K562 (cell line): ENCODE results near the gene FRMD4B. TPM values are rescaled to one million over a fixed set of nuclear protein-coding genes. Genes with fewer than 3 reads are reported as not detected.

Source experiments
- ATAC-seq: fragments of 200-7000 bp; cut with Tn5 transposase; 3 replicates; pipeline ENCODE4 v1.9.1; 2020; ENCODE audit warnings: moderate library complexity
- BruUV-seq: library from RNA; stranded (reverse); fragments of 400-500 nt; replicated peaks from 2 replicates; lab custom pipeline; 2021; lab: Mats Ljungman, UMichigan
- CTCF ChIA-PET: fragments of 300-600 bp; formaldehyde crosslinking; extraction: SDS; loops from one replicate; lab custom pipeline; 2021; ENCODE audit warnings: low intra/inter-chr PET ratio; lab: Yijun Ruan, JAX
- POLR2A ChIA-PET: fragments of 300-600, 350-650 bp; sonication (Branson Sonifier 250); formaldehyde crosslinking; extraction: SDS; loops from one replicate; lab custom pipeline; 2021; ENCODE audit warnings: antibody characterized with exemption, inconsistent platforms; lab: Yijun Ruan, JAX
- DNase-seq, 4 experiments: peaks; one replicate each; pipeline versions ENCODE4 v3.0.0 to v3.0.0-alpha.2; 2011 to 2018; ENCODE audit warnings: low spot score in 3 of 4, mixed read lengths in 3 of 4; ENCODE audit errors: extremely low read depth in 1 of 4
- FAIRE-seq: peaks from 2 replicates; lab custom pipeline; 2011; peaks lifted over from hg19 to GRCh38; lab: Jason Lieb, UNC
- H2AFZ ChIP-seq: 2 replicates; pipeline ENCODE4 v1.6.0; 2011; ENCODE audit warnings: low read depth, low read length, control low read depth, inconsistent platforms
- H3K27ac ChIP-seq: fragments of 200-600 bp; 3 replicates; pipeline ENCODE4 v1.8.0; 2011; ENCODE audit warnings: low read depth, mild to moderate bottlenecking, control low read depth, inconsistent platforms, low read length, moderate library complexity, mixed read lengths; ENCODE audit errors: extremely low read depth
- H3K27me3 ChIP-seq, 2 experiments: fragments of 300-600 bp in 1 of 2; 2 replicates in 1 of 2; 3 replicates in 1 of 2; pipeline versions ENCODE4 v1.6.0 to v1.8.0; 2011; ENCODE audit warnings: inconsistent platforms in 2 of 2, low read length in 2 of 2, mild to moderate bottlenecking in 1 of 2, mixed read lengths in 1 of 2, moderate library complexity in 1 of 2; ENCODE audit not compliant: control insufficient read depth in 2 of 2, insufficient read depth in 2 of 2
- H3K36me3 ChIP-seq: fragments of 300-600 bp; 3 replicates; pipeline ENCODE4 v1.8.0; 2011; ENCODE audit warnings: mild to moderate bottlenecking, low read length, inconsistent platforms; ENCODE audit not compliant: control insufficient read depth, insufficient read depth
- H3K4me1 ChIP-seq, 2 experiments: fragments of 200-600 bp in 1 of 2; replicated peaks in 1 of 2; 2 replicates in 1 of 2; 3 replicates in 1 of 2; pipeline versions ENCODE4 v1.5.1 to v1.8.0; 2011; ENCODE audit warnings: inconsistent platforms in 2 of 2, low read length in 2 of 2, mild to moderate bottlenecking in 1 of 2, mixed read lengths in 1 of 2, moderate library complexity in 1 of 2; ENCODE audit not compliant: control insufficient read depth in 2 of 2, insufficient read depth in 2 of 2
- H3K4me2 ChIP-seq: 2 replicates; pipeline ENCODE4 v1.6.1; 2011; ENCODE audit warnings: low read length, control low read depth, inconsistent platforms, mixed read lengths; ENCODE audit not compliant: insufficient read depth
- H3K4me3 ChIP-seq: fragments of 200-600 bp; sonication (generic), shearing (Covaris generic); 2 replicates; pipeline ENCODE4 v1.5.1; 2016; ENCODE audit warnings: control low read depth, inconsistent platforms
- H3K79me2 ChIP-seq: fragments of 200-600 bp; 3 replicates; pipeline ENCODE4 v1.8.0; 2011; ENCODE audit warnings: low read length, inconsistent platforms; ENCODE audit not compliant: control insufficient read depth, insufficient read depth
- H3K9ac ChIP-seq, 2 experiments: 2 replicates each; pipeline versions ENCODE4 v1.6.0 to v1.6.1; 2011; ENCODE audit warnings: low read depth in 2 of 2, low read length in 2 of 2, control low read depth in 1 of 2, inconsistent platforms in 1 of 2, mild to moderate bottlenecking in 1 of 2, mixed read lengths in 1 of 2; ENCODE audit not compliant: insufficient read depth in 1 of 2
- H3K9me1 ChIP-seq: one replicate; pipeline ENCODE4 v1.6.0; 2011; ENCODE audit warnings: inconsistent platforms, mild to moderate bottlenecking, low read length, moderate library complexity; ENCODE audit not compliant: control insufficient read depth, insufficient read depth
- H3K9me3 ChIP-seq: replicated peaks from 2 replicates; pipeline ENCODE4 v1.5.1; 2011; ENCODE audit warnings: low read depth, low read length, inconsistent platforms; ENCODE audit not compliant: control insufficient read depth, insufficient read depth
- H4K20me1 ChIP-seq: replicated peaks from 2 replicates; pipeline ENCODE4 v1.6.1; 2011; ENCODE audit warnings: low read length, inconsistent platforms, mixed read lengths; ENCODE audit not compliant: control insufficient read depth, insufficient read depth
- ARID1B ChIP-seq: fragments of 450-650 bp; IDR thresholded peaks from 2 replicates; pipeline ENCODE4 v1.6.1; 2016; ENCODE audit warnings: antibody characterized with exemption, mild to moderate bottlenecking, inconsistent platforms
- ATF3 ChIP-seq, 2 experiments: fragments of 450-650 bp in 1 of 2; sonication (generic) in 1 of 2; formaldehyde crosslinking in 1 of 2; IDR thresholded peaks in 1 of 2; conservative IDR thresholded peaks in 1 of 2; 2 replicates each; pipeline versions ENCODE4 v1.6.1 to v1.8.1; 2016 to 2023; ENCODE audit warnings: mild to moderate bottlenecking in 2 of 2, moderate library complexity in 2 of 2, inconsistent platforms in 1 of 2, missing genetic modification reagents in 1 of 2
- BACH1 ChIP-seq: fragments of 200-800 bp; sonication (Bioruptor generic); IDR thresholded peaks from 2 replicates; pipeline ENCODE4 v1.6.1; 2016; ENCODE audit warnings: missing genetic modification characterization, missing compliant biosample characterization
- ETS1 ChIP-seq: conservative IDR thresholded peaks from 2 replicates; pipeline ENCODE4 v1.6.1; 2011; ENCODE audit warnings: low read depth, mild to moderate bottlenecking, low read length; ENCODE audit not compliant: control insufficient read depth
- FOXP1 ChIP-seq: sonication (generic); formaldehyde crosslinking; IDR thresholded peaks from 2 replicates; pipeline ENCODE4 v1.8.0; 2022; ENCODE audit warnings: mild to moderate bottlenecking, missing genetic modification reagents
- GATAD2B ChIP-seq: fragments of 450-650 bp; IDR thresholded peaks from 2 replicates; pipeline ENCODE4 v1.6.1; 2017; ENCODE audit warnings: mild to moderate bottlenecking, borderline replicate concordance
- GMEB1 ChIP-seq: fragments of 250-450 bp; sonication (Bioruptor Pico); IDR thresholded peaks from 2 replicates; pipeline ENCODE4 v1.4.0; 2020; ENCODE audit warnings: mild to moderate bottlenecking
- KDM4B ChIP-seq, 2 experiments: fragments of 450-650 bp in 1 of 2; sonication (generic) in 1 of 2; IDR thresholded peaks; 2 replicates each; pipeline ENCODE4 v1.6.1; 2016 to 2017; ENCODE audit warnings: borderline replicate concordance in 2 of 2, antibody characterized with exemption in 1 of 2, low read depth in 1 of 2, mild to moderate bottlenecking in 1 of 2
- NFIC ChIP-seq: fragments of 450-650 bp; IDR thresholded peaks from 2 replicates; pipeline ENCODE4 v1.6.1; 2017; ENCODE audit warnings: mild to moderate bottlenecking, inconsistent platforms
- POLR2AphosphoS5 ChIP-seq: IDR thresholded peaks from 2 replicates; pipeline ENCODE4 v1.6.1; 2011; ENCODE audit warnings: mild to moderate bottlenecking, low read depth, low read length, moderate library complexity; ENCODE audit not compliant: control insufficient read depth, insufficient read depth
- SAFB ChIP-seq: fragments of 200-400 bp; formaldehyde crosslinking; IDR thresholded peaks from 2 replicates; pipeline ENCODE4 v1.6.1; 2017; ENCODE audit warnings: low read depth, low read length, borderline replicate concordance
- ZBED1 ChIP-seq: IDR thresholded peaks from 2 replicates; pipeline ENCODE4 v1.6.1; 2014
- ZNF197 ChIP-seq: fragments of 200-800 bp; sonication (Bioruptor generic); IDR thresholded peaks from 2 replicates; pipeline ENCODE4 v1.6.1; 2016; ENCODE audit warnings: low read depth, missing genetic modification characterization, missing compliant biosample characterization
- in situ Hi-C: fragments of 300-500 bp; cut with MboI; formaldehyde crosslinking; loops from 4 replicates; pipeline ENCODE4 v1.15.0; 2018; ENCODE audit warnings: inconsistent platforms, mixed read lengths
- intact Hi-C: fragments of 100-400 bp; cut with micrococcal nuclease; formaldehyde crosslinking; loops from 2 replicates; pipeline ENCODE4 v1.14.2; 2022
- polyA plus RNA-seq, 8 experiments: library from polyadenylated mRNA; depleted of rRNA in 4 of 8; stranded (reverse) in 5 of 8; unstranded in 3 of 8; fragments of >200 nt; fragmentation: Nextera tagmentation in 2 of 8; fragmentation: Illumina TruSeq in 1 of 8; extraction: Ambion mirVana in 2 of 8; extraction: Trizol in 1 of 8; gene quantifications; 2 replicates each; pipeline versions ENCODE4 v1.2.1 to v1.2.3, GENCODE V29; 2011 to 2014; ENCODE audit warnings: inconsistent platforms in 1 of 8, missing spikeins in 1 of 8
- total RNA-seq, 7 experiments: library from RNA; depleted of rRNA in 6 of 7; stranded (reverse); fragments of >200 nt in 6 of 7; fragmentation: Illumina TruSeq in 2 of 7; extraction: Trizol in 2 of 7; gene quantifications; 2 replicates each; pipeline versions ENCODE4 v1.2.1 to v1.2.3, GENCODE V29; 2011 to 2021; ENCODE audit warnings: low replicate concordance in 1 of 7
- TF ChIP-seq, protein P1 (sequence below): sonication (generic); formaldehyde crosslinking; IDR thresholded peaks from 2 replicates; pipeline ENCODE4 v1.4.0; 2020; ENCODE audit warnings: mild to moderate bottlenecking, missing genetic modification reagents
- TF ChIP-seq, protein P2 (sequence below): fragments of 250-450 bp; sonication (Bioruptor Pico); IDR thresholded peaks from 2 replicates; pipeline ENCODE4 v1.9.0; 2021; ENCODE audit warnings: mild to moderate bottlenecking

FRMD4B gene
- total and polyA plus RNA-seq, 9 of the 15 experiments (the other 6 are each of a cell fraction or from before 2014, with no cell fraction given), result 0.03 to 0.09 (median 0.04) TPM; not detected in 3

DNA sequence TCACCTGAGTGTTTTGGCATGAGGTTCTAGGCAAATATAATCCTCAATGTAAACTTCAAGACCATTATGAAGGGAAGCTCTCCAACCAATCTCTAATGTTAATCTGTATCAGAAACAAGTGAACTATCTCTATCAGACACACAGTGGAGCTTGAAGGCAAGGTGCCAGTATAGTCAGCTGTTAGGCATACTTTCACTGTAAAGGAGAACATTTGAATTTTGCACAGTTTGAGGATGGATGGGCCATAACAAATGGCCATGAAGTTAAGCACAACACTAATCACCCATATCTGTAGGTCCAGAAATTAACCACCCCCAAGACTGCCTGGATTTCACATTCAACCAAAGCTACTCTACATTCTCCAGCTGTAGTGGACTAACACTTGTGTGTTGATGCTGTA lies 194.4 kb downstream of the FRMD4B start:
- H3K27me3 ChIP-seq, result peaks cover 0 to 5% of the 10 kb centered on the region in 2 experiments; a peak in 2 of 5 replicates
- intact Hi-C loops (no loop called here), in situ Hi-C loops (no loop called here)
- no peak overlapping the region for H3K4me3 ChIP-seq
- ATAC-seq (no peak), DNase-seq (no peak), FAIRE-seq (no peak)
- H3K9me3 ChIP-seq, result no peaks in the 10 kb centered on the region
- H2AFZ ChIP-seq, result no peak overlapping the region
- no peaks in the 10 kb centered on the region for H3K9me1 ChIP-seq
- H3K27ac ChIP-seq, result no peak overlapping the region
- H3K4me1 ChIP-seq, result no peaks in the 10 kb centered on the region
- H3K79me2 ChIP-seq, result no peaks in the 10 kb centered on the region
- BruUV-seq, result no TSS peak
- no peaks in the 10 kb centered on the region for H3K36me3 ChIP-seq
- ChIA-PET CTCF (no interaction called here), POLR2A (no interaction called here)
- no peak overlapping the region for H3K4me2 ChIP-seq
- no peaks in the 10 kb centered on the region for H4K20me1 ChIP-seq
- H3K9ac ChIP-seq, result no peak overlapping the region
- TF ChIP-seq FOXP1 (CRISPR knock-in tag) (no peak), GMEB1 (CRISPR knock-in tag) (no peak), ZNF197 (CRISPR knock-in tag) (no peak), NFIC (no peak), ETS1 (no peak), BACH1 (tag) (no peak), POLR2AphosphoS5 (no peak), KDM4B (IDR thresholded peaks at IDR 0.05; ENCODE audit: borderline replicate concordance in 2 of 2, low read depth in 1 of 2) (no peak), GATAD2B (no peak), ARID1B (no peak), ATF3 (IDR thresholded peaks at IDR 0.05) (no peak), ATF3 (CRISPR knock-in tag; conservative IDR thresholded peaks at IDR 0.05) (no peak), SAFB (no peak), ZBED1 (no peak)
- TF ChIP-seq, protein P1, sequence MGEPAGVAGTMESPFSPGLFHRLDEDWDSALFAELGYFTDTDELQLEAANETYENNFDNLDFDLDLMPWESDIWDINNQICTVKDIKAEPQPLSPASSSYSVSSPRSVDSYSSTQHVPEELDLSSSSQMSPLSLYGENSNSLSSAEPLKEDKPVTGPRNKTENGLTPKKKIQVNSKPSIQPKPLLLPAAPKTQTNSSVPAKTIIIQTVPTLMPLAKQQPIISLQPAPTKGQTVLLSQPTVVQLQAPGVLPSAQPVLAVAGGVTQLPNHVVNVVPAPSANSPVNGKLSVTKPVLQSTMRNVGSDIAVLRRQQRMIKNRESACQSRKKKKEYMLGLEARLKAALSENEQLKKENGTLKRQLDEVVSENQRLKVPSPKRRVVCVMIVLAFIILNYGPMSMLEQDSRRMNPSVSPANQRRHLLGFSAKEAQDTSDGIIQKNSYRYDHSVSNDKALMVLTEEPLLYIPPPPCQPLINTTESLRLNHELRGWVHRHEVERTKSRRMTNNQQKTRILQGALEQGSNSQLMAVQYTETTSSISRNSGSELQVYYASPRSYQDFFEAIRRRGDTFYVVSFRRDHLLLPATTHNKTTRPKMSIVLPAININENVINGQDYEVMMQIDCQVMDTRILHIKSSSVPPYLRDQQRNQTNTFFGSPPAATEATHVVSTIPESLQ, result no peak
- TF ChIP-seq, protein P2, sequence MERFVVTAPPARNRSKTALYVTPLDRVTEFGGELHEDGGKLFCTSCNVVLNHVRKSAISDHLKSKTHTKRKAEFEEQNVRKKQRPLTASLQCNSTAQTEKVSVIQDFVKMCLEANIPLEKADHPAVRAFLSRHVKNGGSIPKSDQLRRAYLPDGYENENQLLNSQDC (CRISPR knock-in tag), result no peak
